Ovary (tissue), 9 donors: ENCODE measurements around the gene AIFM3. TPM values are rescaled to one million over a fixed set of nuclear protein-coding genes. Genes with fewer than 3 reads are reported as not detected.
"Not testable (repeated sequence)": the region's sequence is repeated elsewhere in the genome, so short reads cannot be mapped to it uniquely, and the experiment has no call there.

Experiments used
- DNase-seq, 5 donors: peaks; one replicate each; pipeline ENCODE4 v3.0.0-alpha.2; 2019 to 2020
- H3K27ac ChIP-seq, 2 donors: fragments of 200-600 bp; one replicate each; pipeline versions ENCODE4 v1.5.1 to v1.8.0; 2019 to 2022
- H3K27me3 ChIP-seq: fragments of 200-600 bp; one replicate; pipeline ENCODE4 v1.8.0; 2022
- H3K36me3 ChIP-seq: fragments of 200-600 bp; sonication (generic); one replicate; pipeline ENCODE4 v1.5.1; 2019
- H3K4me1 ChIP-seq: one replicate; pipeline ENCODE4 v1.8.1; 2013; ENCODE audit warnings: mild to moderate bottlenecking, moderate library complexity; ENCODE audit not compliant: insufficient read depth
- H3K4me3 ChIP-seq: fragments of 200-600 bp; sonication (generic); one replicate; pipeline ENCODE4 v1.5.1; 2017
- H3K9me3 ChIP-seq, 2 donors: fragments of 200-600 bp in 1 of 2; sonication (generic) in 1 of 2; one replicate each; pipeline versions ENCODE4 v1.5.1 to v1.8.1; 2013 to 2019; ENCODE audit warnings: mild to moderate bottlenecking in 1 of 2, moderate library complexity in 1 of 2
- EP300 ChIP-seq: sonication (generic); formaldehyde crosslinking; IDR thresholded peaks from one replicate; pipeline ENCODE4 v1.6.1; 2017; ENCODE audit warnings: antibody characterized with exemption
- POLR2A ChIP-seq: fragments of 450-650 bp; IDR thresholded peaks from one replicate; pipeline ENCODE4 v1.6.1; 2017; ENCODE audit warnings: antibody characterized with exemption, mild to moderate bottlenecking, moderate library complexity
- WGBS, 3 donors: extraction: QIAGEN DNeasy Blood & Tissue Kit in 1 of 3; methylation state at CpG; one replicate each; pipeline versions ENCODE4 v1.1.5 to v1.1.7; 2013 to 2017; 5-methylcytosine and 5-hydroxymethylcytosine counted together
- intact Hi-C, 4 donors: fragments of 100-400 bp; cut with DNase I; formaldehyde crosslinking; loops; one replicate each; pipeline versions ENCODE4 v1.11.0 to v1.15.1; 2022 to 2023
- polyA plus RNA-seq, 2 donors: library from polyadenylated mRNA; stranded (reverse); fragments of 200-250 nt in 1 of 2; fragments of 350-450 nt in 1 of 2; fragmentation: Illumina TruSeq in 1 of 2; extraction: RNeasy Lipid Tissue Mini Kit (QIAGEN cat#74804) in 1 of 2; gene quantifications; one replicate each; pipeline ENCODE4 v1.2.3, GENCODE V29; 2013 to 2014
- total RNA-seq, 7 donors: library from RNA; depleted of rRNA in 2 of 7; stranded (reverse); fragments of >200 nt in 2 of 7; fragmentation: NEBNext Ultra II Directional in 3 of 7; extraction: Animal tissue kit (Norgen Biotek cat#: 25700) in 3 of 7; gene quantifications; one replicate each; pipeline versions ENCODE4 v1.1.0 to v1.2.4, GENCODE V29; 2016 to 2023
- TF ChIP-seq, protein P1 (sequence below), 3 donors: fragments of 450-650 bp in 2 of 3; fragments of 200-600 bp in 1 of 3; IDR thresholded peaks; one replicate each; pipeline versions ENCODE4 v1.5.1 to v1.8.0; 2016 to 2022; ENCODE audit warnings: antibody characterized with exemption in 3 of 3, mild to moderate bottlenecking in 1 of 3
- donor health status: DM: no; HTN: no; CAD: no; lungs with moderate emphysema.
- donor health status: DM: no; HTN: no; CAD: no.
- donor health status: Bipolar disorder and iron deficiency.
- donor health status: DM: yes; HTN: yes; CAD: no.
- donor health status: DM: no; HTN: no; CAD: no.
- donor health status: DM: yes; HTN: yes; CAD: no.

The AIFM3 gene
- total and polyA plus RNA-seq, 9 donors = 0.43 to 2.7 (median 1.1) TPM; not detected in 1

DNA sequence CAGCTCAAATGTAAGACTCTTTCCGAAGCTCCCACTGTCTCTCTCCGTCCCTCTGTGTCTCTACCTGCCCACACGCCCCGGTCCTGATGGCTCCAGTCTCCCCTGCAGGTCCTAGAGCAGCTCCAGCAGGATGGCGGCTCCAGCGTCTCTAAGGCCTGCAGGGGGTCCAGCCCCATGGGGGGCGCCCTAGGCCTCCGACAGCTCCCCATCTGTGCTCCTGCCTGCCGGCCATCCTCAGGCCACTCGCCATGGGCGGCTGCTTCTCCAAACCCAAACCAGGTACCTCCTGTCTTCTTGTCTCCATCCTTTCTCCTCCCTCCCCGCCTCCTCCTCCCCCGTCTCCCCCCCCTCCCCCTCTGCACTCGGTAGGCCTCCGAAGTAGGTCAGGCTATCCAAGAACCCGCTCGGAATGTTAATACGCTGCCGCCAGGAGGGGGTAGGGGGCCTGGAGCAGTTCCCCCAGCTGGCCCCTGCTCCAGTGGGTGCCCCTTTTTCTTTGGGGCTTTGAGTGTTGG is 699 bp downstream of the AIFM3 start:
- TF ChIP-seq, protein P1, sequence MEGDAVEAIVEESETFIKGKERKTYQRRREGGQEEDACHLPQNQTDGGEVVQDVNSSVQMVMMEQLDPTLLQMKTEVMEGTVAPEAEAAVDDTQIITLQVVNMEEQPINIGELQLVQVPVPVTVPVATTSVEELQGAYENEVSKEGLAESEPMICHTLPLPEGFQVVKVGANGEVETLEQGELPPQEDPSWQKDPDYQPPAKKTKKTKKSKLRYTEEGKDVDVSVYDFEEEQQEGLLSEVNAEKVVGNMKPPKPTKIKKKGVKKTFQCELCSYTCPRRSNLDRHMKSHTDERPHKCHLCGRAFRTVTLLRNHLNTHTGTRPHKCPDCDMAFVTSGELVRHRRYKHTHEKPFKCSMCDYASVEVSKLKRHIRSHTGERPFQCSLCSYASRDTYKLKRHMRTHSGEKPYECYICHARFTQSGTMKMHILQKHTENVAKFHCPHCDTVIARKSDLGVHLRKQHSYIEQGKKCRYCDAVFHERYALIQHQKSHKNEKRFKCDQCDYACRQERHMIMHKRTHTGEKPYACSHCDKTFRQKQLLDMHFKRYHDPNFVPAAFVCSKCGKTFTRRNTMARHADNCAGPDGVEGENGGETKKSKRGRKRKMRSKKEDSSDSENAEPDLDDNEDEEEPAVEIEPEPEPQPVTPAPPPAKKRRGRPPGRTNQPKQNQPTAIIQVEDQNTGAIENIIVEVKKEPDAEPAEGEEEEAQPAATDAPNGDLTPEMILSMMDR (IDR thresholded peaks at IDR 0.05) = no peak
- no peak for TF ChIP-seq EP300
- TF ChIP-seq POLR2A = no peak
- no peak overlapping the region for H3K4me3 ChIP-seq
- H3K27me3 ChIP-seq = no peaks in the 10 kb centered on the region
- H3K4me1 ChIP-seq = no peaks in the 10 kb centered on the region
- WGBS, 3 donors = 49 to 59% (median 58%) methylated on average over 19 of the region's 19 CpGs
- intact Hi-C loops = no loop called here
- no peaks in the 10 kb centered on the region for H3K9me3 ChIP-seq
- H3K36me3 ChIP-seq = no peaks in the 10 kb centered on the region
- no peak for DNase-seq
- no peak overlapping the region for H3K27ac ChIP-seq

DNA sequence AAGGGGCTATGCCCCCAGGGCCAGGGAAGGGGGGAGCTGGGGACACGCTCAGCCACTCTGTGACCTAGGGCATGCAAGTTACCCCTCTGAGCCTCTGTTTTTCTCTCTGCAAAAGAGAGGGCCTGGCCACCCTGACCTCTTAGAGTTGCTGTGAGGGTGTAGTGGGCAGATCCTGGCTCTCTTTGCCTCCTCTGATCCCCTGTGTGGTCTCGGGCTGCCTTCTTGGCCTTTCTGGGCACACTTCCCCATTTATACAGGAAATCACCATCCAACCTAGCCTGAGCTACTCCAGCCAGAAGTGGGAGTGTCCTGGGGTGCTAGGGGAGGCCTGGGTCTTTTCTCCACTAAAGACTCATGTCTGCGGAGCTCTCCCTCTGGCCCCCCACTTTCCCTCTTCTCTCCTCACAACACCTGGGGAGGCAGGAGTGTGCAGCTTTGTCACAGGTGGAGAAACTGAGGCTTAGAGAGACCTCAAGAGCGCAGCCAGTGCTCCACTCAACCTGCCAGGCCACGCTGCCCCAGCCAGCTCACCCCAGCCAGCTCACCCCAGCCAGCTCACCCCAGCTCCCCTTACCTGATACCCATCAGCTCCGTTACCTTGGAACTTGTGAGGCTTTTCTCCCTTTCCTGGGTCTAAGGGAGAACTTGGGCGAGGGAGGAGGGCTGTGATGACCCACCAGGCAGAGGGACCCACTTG is 1.4 kb downstream of the AIFM3 start:
- TF ChIP-seq EP300 (no peak), POLR2A (no peak)
- TF ChIP-seq, protein P1 (IDR thresholded peaks at IDR 0.05) = no peak
- Histone ChIP-seq H3K9me3 (no peaks in the 10 kb centered on the region), H3K36me3 (no peaks in the 10 kb centered on the region), H3K27ac (no peak overlapping the region), H3K4me3 (no peak overlapping the region), H3K27me3 (no peaks in the 10 kb centered on the region), H3K4me1 (no peaks in the 10 kb centered on the region)
- no peak for DNase-seq
- intact Hi-C loops = no loop called here
- 92 to 99% (median 93%) methylated on average over 7 of the region's 7 CpGs for WGBS, 3 donors

DNA sequence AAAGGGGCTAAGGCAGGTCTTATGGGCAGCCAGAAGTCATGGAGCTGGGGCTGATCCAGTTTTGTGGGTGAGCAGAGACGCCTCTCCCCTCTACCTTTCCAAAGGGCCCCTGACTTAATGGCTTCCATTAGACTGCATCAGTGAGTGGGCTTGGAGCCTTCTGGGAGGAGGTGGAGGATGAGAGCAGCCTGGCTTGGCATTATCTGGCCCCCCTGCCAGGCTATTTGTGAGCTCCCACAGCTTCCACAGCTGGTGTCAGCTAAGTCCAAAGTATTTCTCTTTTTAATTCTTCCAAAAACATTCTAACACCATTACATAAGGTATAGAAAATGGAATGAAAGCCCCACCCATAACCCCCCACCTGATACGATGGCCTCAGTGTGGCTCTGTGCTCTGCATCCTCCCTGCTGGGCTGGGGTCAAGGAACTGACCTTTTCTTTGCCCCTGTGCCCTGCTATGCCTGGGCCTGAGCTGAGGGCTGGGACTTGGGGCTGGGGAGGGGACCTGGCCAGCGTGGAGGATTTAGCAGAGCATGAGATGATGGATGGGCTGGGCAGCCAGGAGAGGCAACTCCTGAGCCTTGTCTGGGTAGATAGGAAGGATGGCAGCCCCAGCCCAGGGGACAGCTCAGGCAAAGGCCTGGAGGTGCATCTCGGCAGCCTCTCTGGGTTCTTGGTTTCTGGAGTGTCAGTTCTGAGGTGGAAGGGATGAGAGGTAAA is 4.0 kb downstream of the AIFM3 start:
- H3K9me3 ChIP-seq = no peaks in the 10 kb centered on the region
- TF ChIP-seq EP300 = no peak
- TF ChIP-seq, protein P1 (IDR thresholded peaks at IDR 0.05) = no peak
- no peak for TF ChIP-seq POLR2A
- no peak overlapping the region for H3K27ac ChIP-seq
- intact Hi-C loops = no loop called here
- WGBS, 3 donors = 53 to 56% (median 54%) methylated on average over 4 of the region's 4 CpGs
- DNase-seq = no peak
- no peak overlapping the region for H3K4me3 ChIP-seq
- no peaks in the 10 kb centered on the region for H3K36me3 ChIP-seq
- no peaks in the 10 kb centered on the region for H3K4me1 ChIP-seq
- no peaks in the 10 kb centered on the region for H3K27me3 ChIP-seq

DNA sequence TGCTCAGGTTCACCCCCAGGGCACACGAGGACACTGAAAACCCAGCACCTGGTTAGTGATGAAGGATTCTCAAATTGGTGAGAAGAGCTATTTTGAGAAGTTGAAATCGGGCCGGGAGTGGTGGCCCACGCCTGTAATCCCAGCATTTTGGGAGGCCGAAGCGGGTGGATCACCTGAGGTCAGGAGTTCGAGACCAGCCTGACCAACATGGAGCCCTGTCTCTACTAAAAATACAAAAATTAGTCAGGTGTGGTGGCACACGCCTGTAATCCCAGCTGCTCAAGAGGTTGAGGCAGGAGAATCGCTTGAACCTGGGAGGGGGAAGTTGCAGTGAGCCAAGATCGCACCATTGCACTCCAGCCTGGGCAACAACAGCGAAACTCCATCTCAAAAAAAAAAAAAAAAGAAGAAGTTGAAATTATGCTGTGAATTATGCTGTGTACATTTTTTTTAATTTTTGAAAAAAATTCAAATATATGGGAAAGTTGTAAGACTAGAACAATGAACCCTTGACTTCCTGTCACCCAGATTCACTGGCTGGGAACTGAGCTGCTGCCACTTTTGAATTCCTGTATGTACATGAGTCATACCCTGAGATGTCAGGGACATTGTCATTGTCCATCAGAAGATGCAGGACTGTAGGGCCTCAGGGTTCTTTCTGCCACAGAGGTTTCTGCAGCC is 5.1 kb downstream of the AIFM3 start:
- WGBS, 3 donors = 88 to 92% (median 89%) methylated on average over 11 of the region's 11 CpGs
- not testable (repeated sequence) for H3K36me3 ChIP-seq, H3K4me1 ChIP-seq

More for the DNA sequence above, 5.1 kb downstream of the AIFM3 start:
- H3K9me3 ChIP-seq, DNase-seq, intact Hi-C loops, H3K27ac ChIP-seq, H3K27me3 ChIP-seq, H3K4me3 ChIP-seq: not testable (repeated sequence)
